ENCODE measurements around the gene VSTM2B. TPM values are rescaled to one million over a fixed set of nuclear protein-coding genes. Genes with fewer than 3 reads are reported as not detected.

The VSTM2B gene
- total RNA-seq, 1 experiment from 2014 or later: not detected

DNA sequence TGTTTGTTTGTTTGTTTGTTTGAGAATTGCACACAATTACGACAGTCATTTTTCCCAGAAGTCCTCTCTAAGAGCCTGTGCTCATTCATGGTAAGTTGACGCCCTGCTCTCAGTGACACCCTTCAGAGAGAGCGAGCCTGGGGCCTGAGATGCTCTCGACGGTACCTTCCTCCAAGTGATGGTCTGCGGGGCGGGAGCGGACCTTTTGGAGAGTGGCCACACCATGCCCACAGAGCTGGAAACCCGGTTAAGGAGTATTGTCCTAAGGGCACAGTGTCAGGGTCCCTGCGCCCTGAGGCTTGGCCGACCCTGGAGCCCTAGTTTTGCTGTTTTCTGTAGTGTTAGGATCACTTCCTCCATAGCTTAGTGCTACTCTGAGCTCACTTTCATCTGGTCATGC, 83.8 kb downstream of the VSTM2B start:
- Histone ChIP-seq H3K36me3 (ENCODE audit: insufficient read depth, low read length) (peaks cover 6% of the 10 kb centered on the region), H4K20me1 (ENCODE audit: insufficient read depth, low read depth, low read length) (no peaks in the 10 kb centered on the region), H3K27me3 (ENCODE audit: low read length) (no peaks in the 10 kb centered on the region), H3K9ac (ENCODE audit: low read length) (no peak overlapping the region), H3K4me2 (ENCODE audit: low read depth, low read length, poor library complexity, severe bottlenecking) (no peak overlapping the region), H3K4me1 (ENCODE audit: low read length) (peaks cover 21% of the 10 kb centered on the region), H2AFZ (ENCODE audit: low read length) (no peak overlapping the region), H3K79me2 (ENCODE audit: low read length) (peaks cover 23% of the 10 kb centered on the region), H3K9me2 (replicated peaks; ENCODE audit: insufficient read depth, low read length) (no peaks in the 10 kb centered on the region), H3K4me3 (ENCODE audit: low read length) (no peak overlapping the region), H3K27ac (ENCODE audit: low read length) (no peak overlapping the region), H3K9me3 (ENCODE audit: low read length) (no peaks in the 10 kb centered on the region)
- DNase-seq: no peak

- no peaks in the 10 kb centered on the region for H3K9me3 ChIP-seq (ENCODE audit: low read length)
- no peak overlapping the region for H3K4me3 ChIP-seq (ENCODE audit: low read length)
- H2AFZ ChIP-seq (ENCODE audit: low read length): no peak overlapping the region
- H3K27me3 ChIP-seq (ENCODE audit: low read length): no peaks in the 10 kb centered on the region
- no peak overlapping the region for H3K4me2 ChIP-seq (ENCODE audit: low read depth, low read length, poor library complexity, severe bottlenecking)
- H4K20me1 ChIP-seq (ENCODE audit: insufficient read depth, low read depth, low read length): no peaks in the 10 kb centered on the region
- H3K9ac ChIP-seq (ENCODE audit: low read length): no peak overlapping the region
- H3K36me3 ChIP-seq (ENCODE audit: insufficient read depth, low read length): peaks cover 6% of the 10 kb centered on the region
- DNase-seq: no peak
- H3K79me2 ChIP-seq (ENCODE audit: low read length): peaks cover 20% of the 10 kb centered on the region
- no peaks in the 10 kb centered on the region for H3K9me2 ChIP-seq (replicated peaks; ENCODE audit: insufficient read depth, low read length)
- H3K4me1 ChIP-seq (ENCODE audit: low read length): peaks cover 17% of the 10 kb centered on the region
- H3K27ac ChIP-seq (ENCODE audit: low read length): no peak overlapping the region
These were observed 84.4 kb downstream of the VSTM2B start for GRCh38 chr19:29610213-29610573.

DNA sequence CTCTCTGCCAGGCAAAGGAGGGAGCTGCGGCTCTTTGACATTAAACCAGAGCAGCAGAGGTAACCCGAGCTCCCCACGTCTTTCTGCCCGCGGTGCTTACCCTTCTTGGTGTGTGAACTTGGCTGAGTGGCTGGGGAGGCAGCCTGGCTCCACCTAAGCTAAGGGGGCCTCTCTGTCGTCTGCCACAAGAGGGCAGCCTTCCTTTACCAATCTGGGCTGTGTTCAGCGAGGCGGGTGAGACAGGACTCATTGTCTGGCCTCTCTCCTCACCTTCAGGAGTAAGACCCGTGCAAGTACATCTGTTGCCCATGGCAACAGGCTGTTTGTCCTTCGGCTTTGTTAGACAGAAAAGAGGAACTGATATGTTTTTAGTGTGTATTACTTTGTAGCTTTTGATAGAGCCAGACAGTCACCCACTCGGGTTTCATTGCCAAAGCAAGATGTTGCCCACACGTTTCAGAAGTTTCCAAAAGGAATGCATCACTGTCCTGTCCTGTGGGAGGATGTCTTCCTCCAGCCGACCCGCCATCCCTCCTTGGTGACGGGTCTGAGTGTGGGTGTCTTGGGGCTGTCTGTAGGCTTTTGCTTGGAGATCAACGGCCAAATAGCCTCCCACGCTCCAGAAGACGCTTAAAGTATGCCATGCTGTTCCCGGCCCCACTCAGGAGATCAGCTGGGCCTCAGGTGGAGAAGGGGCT, 84.9 kb downstream of the VSTM2B start:
- H3K9me3 ChIP-seq (ENCODE audit: low read length): no peaks in the 10 kb centered on the region
- H3K27ac ChIP-seq (ENCODE audit: low read length): no peak overlapping the region
- no peaks in the 10 kb centered on the region for H4K20me1 ChIP-seq (ENCODE audit: insufficient read depth, low read depth, low read length)
- H3K9ac ChIP-seq (ENCODE audit: low read length): peak overlapping the region; percentile 1; the same call in 1 of the 2 replicates
- peak; percentile 93 for DNase-seq
- H3K9me2 ChIP-seq (replicated peaks; ENCODE audit: insufficient read depth, low read length): no peaks in the 10 kb centered on the region
- no peak overlapping the region for H2AFZ ChIP-seq (ENCODE audit: low read length)
- no peaks in the 10 kb centered on the region for H3K27me3 ChIP-seq (ENCODE audit: low read length)
- H3K36me3 ChIP-seq (ENCODE audit: insufficient read depth, low read length): peaks cover 6% of the 10 kb centered on the region
- H3K4me1 ChIP-seq (ENCODE audit: low read length): peaks cover 17% of the 10 kb centered on the region
- no peak overlapping the region for H3K4me3 ChIP-seq (ENCODE audit: low read length)
- peaks cover 15% of the 10 kb centered on the region for H3K79me2 ChIP-seq (ENCODE audit: low read length)
- peak overlapping the region; percentile 21 for H3K4me2 ChIP-seq (ENCODE audit: low read depth, low read length, poor library complexity, severe bottlenecking)

DNA sequence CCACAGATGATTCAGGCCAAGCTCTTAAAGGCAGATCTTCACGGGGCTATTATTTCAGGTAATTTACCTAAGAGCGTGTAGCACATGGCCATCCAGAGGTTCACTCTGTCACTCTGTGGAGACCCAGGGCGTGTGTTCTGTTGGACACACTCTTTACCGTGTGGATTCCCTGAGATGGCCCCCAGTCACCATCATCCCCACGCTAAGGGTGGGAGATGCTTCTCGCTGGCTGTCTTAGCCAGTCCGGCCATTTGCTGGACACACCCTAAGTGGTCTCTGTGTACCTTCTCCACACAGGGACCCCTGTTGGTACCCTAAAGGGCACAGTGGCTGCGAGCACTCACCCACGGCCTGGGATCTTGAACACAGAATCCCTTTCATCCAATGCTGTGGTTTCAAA, 86.3 kb downstream of the VSTM2B start:
- peaks cover 12% of the 10 kb centered on the region for H3K4me1 ChIP-seq (ENCODE audit: low read length)
- no peaks in the 10 kb centered on the region for H4K20me1 ChIP-seq (ENCODE audit: insufficient read depth, low read depth, low read length)
- H3K79me2 ChIP-seq (ENCODE audit: low read length): peaks cover 5% of the 10 kb centered on the region
- H3K9ac ChIP-seq (ENCODE audit: low read length): no peak overlapping the region
- no peak overlapping the region for H3K4me2 ChIP-seq (ENCODE audit: low read depth, low read length, poor library complexity, severe bottlenecking)
- no peak for DNase-seq
- H3K9me3 ChIP-seq (ENCODE audit: low read length): no peaks in the 10 kb centered on the region
- H3K27me3 ChIP-seq (ENCODE audit: low read length): no peaks in the 10 kb centered on the region
- H3K9me2 ChIP-seq (replicated peaks; ENCODE audit: insufficient read depth, low read length): no peaks in the 10 kb centered on the region
- no peak overlapping the region for H2AFZ ChIP-seq (ENCODE audit: low read length)
- no peak overlapping the region for H3K27ac ChIP-seq (ENCODE audit: low read length)
- H3K36me3 ChIP-seq (ENCODE audit: insufficient read depth, low read length): peaks cover 6% of the 10 kb centered on the region
- H3K4me3 ChIP-seq (ENCODE audit: low read length): no peak overlapping the region

- no peaks in the 10 kb centered on the region for H4K20me1 ChIP-seq (ENCODE audit: insufficient read depth, low read depth, low read length)
- no peak overlapping the region for H3K4me3 ChIP-seq (ENCODE audit: low read length)
- H3K27me3 ChIP-seq (ENCODE audit: low read length): no peaks in the 10 kb centered on the region
- H3K4me1 ChIP-seq (ENCODE audit: low read length): peaks cover 6% of the 10 kb centered on the region
- H3K79me2 ChIP-seq (ENCODE audit: low read length): no peaks in the 10 kb centered on the region
- H3K36me3 ChIP-seq (ENCODE audit: insufficient read depth, low read length): peaks cover 6% of the 10 kb centered on the region
- H3K9me3 ChIP-seq (ENCODE audit: low read length): no peaks in the 10 kb centered on the region
- no peak overlapping the region for H3K4me2 ChIP-seq (ENCODE audit: low read depth, low read length, poor library complexity, severe bottlenecking)
- H3K9me2 ChIP-seq (replicated peaks; ENCODE audit: insufficient read depth, low read length): no peaks in the 10 kb centered on the region
- no peak overlapping the region for H3K9ac ChIP-seq (ENCODE audit: low read length)
- H3K27ac ChIP-seq (ENCODE audit: low read length): no peak overlapping the region
- no peak for DNase-seq
- H2AFZ ChIP-seq (ENCODE audit: low read length): no peak overlapping the region
These were observed 87.2 kb downstream of the VSTM2B start for GRCh38 chr19:29612801-29613595.

DNA sequence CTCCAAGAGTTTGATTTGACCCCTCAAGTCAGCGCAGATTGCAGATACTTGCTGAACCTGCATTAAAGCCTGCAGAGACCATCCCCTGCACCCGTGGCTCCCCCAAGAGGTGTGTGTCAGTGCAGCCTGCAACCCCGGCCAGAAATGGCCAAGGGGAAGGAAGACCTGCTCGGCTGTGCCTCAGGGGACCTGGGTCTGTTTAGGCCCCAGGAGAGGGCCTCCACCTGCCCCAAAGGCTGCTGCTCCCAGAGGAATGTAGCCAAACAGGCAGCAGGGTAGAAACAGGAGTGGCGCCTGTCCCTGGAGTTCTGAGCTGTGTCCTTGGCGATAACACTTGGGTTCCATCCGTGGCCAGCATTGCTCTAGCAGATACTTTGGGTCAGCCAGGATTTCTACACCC, 88.3 kb downstream of the VSTM2B start:
- no peak overlapping the region for H3K4me3 ChIP-seq (ENCODE audit: low read length)
- H3K9me2 ChIP-seq (replicated peaks; ENCODE audit: insufficient read depth, low read length): no peaks in the 10 kb centered on the region
- H3K9ac ChIP-seq (ENCODE audit: low read length): no peak overlapping the region
- no peak overlapping the region for H3K4me2 ChIP-seq (ENCODE audit: low read depth, low read length, poor library complexity, severe bottlenecking)
- H3K79me2 ChIP-seq (ENCODE audit: low read length): no peaks in the 10 kb centered on the region
- H3K4me1 ChIP-seq (ENCODE audit: low read length): peaks cover 6% of the 10 kb centered on the region
- no peak overlapping the region for H3K27ac ChIP-seq (ENCODE audit: low read length)
- H3K9me3 ChIP-seq (ENCODE audit: low read length): no peaks in the 10 kb centered on the region
- no peaks in the 10 kb centered on the region for H4K20me1 ChIP-seq (ENCODE audit: insufficient read depth, low read depth, low read length)
- peaks cover 6% of the 10 kb centered on the region for H3K36me3 ChIP-seq (ENCODE audit: insufficient read depth, low read length)
- no peak overlapping the region for H2AFZ ChIP-seq (ENCODE audit: low read length)
- DNase-seq: no peak
- no peaks in the 10 kb centered on the region for H3K27me3 ChIP-seq (ENCODE audit: low read length)

Other genes starting within 250 kb of the VSTM2B start
- 72.7 and 92.7 TPM in 2 replicates for gene POP4, start 80.3 kb downstream of the VSTM2B start, total RNA-seq (2014; rRNA removed; shearing (Covaris generic); ENCODE audit: low replicate concordance)
- gene PLEKHF1, start 139.5 kb downstream of the VSTM2B start, total RNA-seq (2014; rRNA removed; shearing (Covaris generic); ENCODE audit: low replicate concordance): 0.54 TPM in 1 of 2 replicates, not detected in the other
- 11.8 and 23.4 TPM in 2 replicates for gene C19orf12, start 189.3 kb downstream of the VSTM2B start, total RNA-seq (2014; rRNA removed; shearing (Covaris generic); ENCODE audit: low replicate concordance)

All from Karpas-422 (cell line).